HEK293 (cell line): Measurements from ENCODE around the gene MYH15.

Source experiments
- CTCF ChIP-seq: fragments of 450-650 bp; formaldehyde crosslinking; IDR thresholded peaks from 2 replicates; pipeline ENCODE4 v1.5.1; 2016; ENCODE audit warnings: missing biosample characterization, missing genetic modification characterization
- PATZ1 ChIP-seq: fragments of 450-650 bp; formaldehyde crosslinking; IDR thresholded peaks from 2 replicates; pipeline ENCODE4 v1.5.1; 2016; ENCODE audit warnings: missing biosample characterization, missing genetic modification characterization
- PBX3 ChIP-seq: sonication (generic); formaldehyde crosslinking; IDR thresholded peaks from 2 replicates; pipeline ENCODE4 v1.8.1; 2022; ENCODE audit warnings: mild to moderate bottlenecking, moderate library complexity, missing genetic modification reagents

- no peak for TF ChIP-seq CTCF (tag by site-specific recombination)
- TF ChIP-seq PATZ1 (tag by site-specific recombination) = no peak
- TF ChIP-seq PBX3 (CRISPR knock-in tag) = no peak
These were observed 130.1 kb downstream of the MYH15 start for GRCh38 chr3:108380128-108380795.
